Spleen (tissue), 7 donors: ENCODE measurements around the gene CNTLN.

Source experiments
- POLR2A ChIP-seq, 3 donors: fragments of 450-650 bp; IDR thresholded peaks; one replicate each; pipeline ENCODE4 v1.5.1; 2017; ENCODE audit warnings: antibody characterized with exemption in 3 of 3, mild to moderate bottlenecking in 1 of 3
- POLR2AphosphoS5 ChIP-seq, 3 donors: sonication (generic); formaldehyde crosslinking; IDR thresholded peaks; one replicate each; pipeline ENCODE4 v1.5.1; 2017; ENCODE audit warnings: antibody characterized with exemption in 3 of 3
- TF ChIP-seq, protein P1 (sequence below), 11 experiments: fragments of 200-600 bp in 7 of 11; fragments of 450-650 bp in 4 of 11; sonication (generic) in 4 of 11; IDR thresholded peaks in 8 of 11; conservative IDR thresholded peaks in 3 of 11; 1 replicate in 7 of 11; 2 replicates in 4 of 11; pipeline versions ENCODE4 v1.4.0 to v1.8.0; 2016 to 2021; ENCODE audit warnings: antibody characterized with exemption in 11 of 11, inconsistent platforms in 4 of 11, mild to moderate bottlenecking in 1 of 11
- donor health status: DM: no; HTN: no; CAD: no; lungs with moderate emphysema.
- donor health status: DM: no; HTN: no; CAD: no.
- donor health status: DM: no; HTN: no; CAD: no.

DNA sequence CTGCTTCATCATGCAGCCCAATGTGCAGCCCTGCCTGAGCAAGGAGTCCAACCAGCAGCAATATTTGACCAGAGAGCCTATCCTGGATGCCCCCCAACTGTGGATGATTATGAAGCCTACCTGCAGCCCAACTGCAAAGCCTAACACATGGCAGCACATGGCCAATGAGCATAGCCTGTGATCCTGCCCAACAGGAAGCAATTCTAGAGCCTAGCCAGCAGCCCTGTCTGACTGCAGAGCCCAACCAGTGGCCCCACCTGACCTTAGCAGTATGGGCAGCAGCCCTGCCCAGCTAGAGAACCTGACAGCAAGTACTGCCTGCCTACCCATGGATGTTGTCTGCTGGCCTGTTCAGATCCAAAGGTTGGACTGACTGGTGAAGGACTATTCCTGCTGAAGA is 346.7 kb downstream of the CNTLN start:
- no peak for TF ChIP-seq POLR2AphosphoS5 (IDR thresholded peaks at IDR 0.05)
- TF ChIP-seq, protein P1, sequence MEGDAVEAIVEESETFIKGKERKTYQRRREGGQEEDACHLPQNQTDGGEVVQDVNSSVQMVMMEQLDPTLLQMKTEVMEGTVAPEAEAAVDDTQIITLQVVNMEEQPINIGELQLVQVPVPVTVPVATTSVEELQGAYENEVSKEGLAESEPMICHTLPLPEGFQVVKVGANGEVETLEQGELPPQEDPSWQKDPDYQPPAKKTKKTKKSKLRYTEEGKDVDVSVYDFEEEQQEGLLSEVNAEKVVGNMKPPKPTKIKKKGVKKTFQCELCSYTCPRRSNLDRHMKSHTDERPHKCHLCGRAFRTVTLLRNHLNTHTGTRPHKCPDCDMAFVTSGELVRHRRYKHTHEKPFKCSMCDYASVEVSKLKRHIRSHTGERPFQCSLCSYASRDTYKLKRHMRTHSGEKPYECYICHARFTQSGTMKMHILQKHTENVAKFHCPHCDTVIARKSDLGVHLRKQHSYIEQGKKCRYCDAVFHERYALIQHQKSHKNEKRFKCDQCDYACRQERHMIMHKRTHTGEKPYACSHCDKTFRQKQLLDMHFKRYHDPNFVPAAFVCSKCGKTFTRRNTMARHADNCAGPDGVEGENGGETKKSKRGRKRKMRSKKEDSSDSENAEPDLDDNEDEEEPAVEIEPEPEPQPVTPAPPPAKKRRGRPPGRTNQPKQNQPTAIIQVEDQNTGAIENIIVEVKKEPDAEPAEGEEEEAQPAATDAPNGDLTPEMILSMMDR (IDR thresholded peaks at IDR 0.05 in 8 of 11, conservative IDR thresholded peaks at IDR 0.05 in 3 of 11): no peak
- TF ChIP-seq POLR2A (IDR thresholded peaks at IDR 0.05): no peak
